GM13976 (cell line): ENCODE measurements around the gene DYNC2I2.
"Not testable (repeated sequence)": the region's sequence is repeated elsewhere in the genome, so short reads cannot be mapped to it uniquely, and the experiment has no call there.

ENCODE experiments used
- DNase-seq: peaks from one replicate; pipeline ENCODE4 v3.0.0; 2012; ENCODE audit warnings: low spot score
- CTCF ChIP-seq: IDR thresholded peaks from 2 replicates; pipeline ENCODE4 v1.5.1; 2012; ENCODE audit warnings: borderline replicate concordance, mild to moderate bottlenecking; ENCODE audit not compliant: insufficient read depth; ENCODE audit errors: extremely low read depth, missing control alignments, control extremely low read depth
- in situ Hi-C: fragments of 300-500 bp; cut with MboI; formaldehyde crosslinking; loops from one replicate; pipeline ENCODE4 v1.12.0; 2022; ENCODE audit warnings: low sequenced_read_pairs, mixed read lengths, inconsistent platforms; ENCODE audit not compliant: unreplicated experiment

The DYNC2I2 gene

GRCh38 chr9:128587453-128587852 lies 69.2 kb downstream of the DYNC2I2 start:
- TF ChIP-seq CTCF: no peak
- in situ Hi-C loops: no loop called here

GRCh38 chr9:128586934-128587333 lies 69.7 kb downstream of the DYNC2I2 start:
- in situ Hi-C loops, DNase-seq: not testable (repeated sequence)

More at GRCh38 chr9:128587453-128587852, 69.2 kb downstream of the DYNC2I2 start:
- DNase-seq: no peak

GRCh38 chr9:128585155-128585554 lies 71.5 kb downstream of the DYNC2I2 start:
- DNase-seq, in situ Hi-C loops: not testable (repeated sequence)
